NCI-H226 (cell line): ENCODE measurements around the gene BMPR1A.

Experiments
- DNase-seq: peaks from one replicate; pipeline ENCODE4 v3.0.0-alpha.2; 2015

The BMPR1A gene

DNA sequence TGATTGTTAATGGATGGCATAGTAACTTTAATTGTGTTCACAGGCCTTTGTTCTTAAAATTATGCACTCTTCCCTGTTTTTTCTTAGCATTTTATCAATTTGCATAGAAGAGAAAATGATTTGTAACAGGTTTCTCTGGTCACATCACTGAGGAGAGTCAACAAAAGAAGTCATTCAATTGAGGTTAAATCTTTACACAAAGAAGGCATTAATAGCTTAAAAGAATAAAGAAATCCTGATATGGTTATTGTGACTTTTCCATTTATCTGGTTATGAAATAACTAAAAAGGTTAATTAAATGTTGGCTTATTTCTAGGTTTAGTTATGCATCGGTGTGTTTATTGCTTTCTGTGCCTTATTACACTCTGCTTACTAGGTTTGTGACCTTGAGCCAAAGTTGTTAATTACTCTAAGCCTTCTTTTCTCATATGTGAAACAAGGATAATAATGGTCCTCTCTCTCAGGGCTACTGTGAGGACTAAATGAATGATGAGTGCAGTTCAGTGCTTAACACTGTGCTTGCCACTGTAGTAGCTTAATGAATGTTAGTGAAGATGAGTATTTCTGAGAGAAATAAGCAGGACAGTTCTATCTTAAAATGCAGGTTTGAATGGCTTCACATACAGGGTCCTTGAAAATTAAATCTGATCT lies 12.1 kb downstream of the BMPR1A start:
- DNase-seq = no peak

DNA sequence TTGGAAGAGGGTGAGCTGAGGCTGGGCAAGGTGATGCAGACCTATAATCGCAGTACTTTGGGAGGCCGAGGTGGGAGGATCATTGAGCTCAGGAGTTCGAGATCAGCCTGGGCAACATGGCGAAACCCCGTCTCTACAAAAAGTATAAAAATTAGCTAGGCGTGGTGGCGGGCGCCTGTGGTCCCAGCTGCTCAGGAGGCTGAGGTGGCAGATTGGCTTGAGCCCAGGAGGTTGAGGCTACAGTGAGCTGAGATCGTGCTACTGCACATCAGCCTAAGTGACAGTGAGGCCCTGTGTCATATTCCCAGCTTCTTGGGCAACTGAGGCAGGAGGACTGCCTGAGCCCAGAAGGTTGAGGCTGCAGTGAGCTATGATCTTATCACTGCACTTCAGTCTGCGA lies 13.6 kb downstream of the BMPR1A start:
- DNase-seq = no peak

DNA sequence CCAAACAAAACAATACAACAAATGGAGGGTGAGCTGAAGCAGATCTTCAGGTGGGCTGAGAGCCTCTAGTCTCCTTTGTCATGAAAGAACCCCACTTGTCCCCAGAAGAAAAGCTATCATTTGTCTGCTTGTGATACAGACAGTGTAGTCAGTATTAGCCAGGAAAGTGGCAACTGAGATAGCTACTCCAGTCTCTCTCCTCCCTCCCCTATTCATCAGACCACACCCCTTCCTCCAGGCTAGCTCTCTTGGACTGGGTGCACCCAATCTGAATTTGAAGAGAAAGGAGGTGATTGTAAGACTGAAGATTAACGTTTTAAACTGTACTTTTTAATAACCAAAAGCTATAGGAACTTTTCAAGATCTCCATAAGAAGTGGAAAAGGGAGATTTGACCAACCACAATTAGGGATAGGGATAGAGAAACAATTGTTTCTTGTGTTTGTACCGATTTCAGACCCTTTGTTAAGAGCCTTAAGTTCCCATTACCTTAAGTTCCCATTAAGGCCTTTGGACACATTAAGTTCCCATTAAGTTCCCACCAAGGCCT lies 14.1 kb downstream of the BMPR1A start:
- peak; percentile 31 for DNase-seq

DNA sequence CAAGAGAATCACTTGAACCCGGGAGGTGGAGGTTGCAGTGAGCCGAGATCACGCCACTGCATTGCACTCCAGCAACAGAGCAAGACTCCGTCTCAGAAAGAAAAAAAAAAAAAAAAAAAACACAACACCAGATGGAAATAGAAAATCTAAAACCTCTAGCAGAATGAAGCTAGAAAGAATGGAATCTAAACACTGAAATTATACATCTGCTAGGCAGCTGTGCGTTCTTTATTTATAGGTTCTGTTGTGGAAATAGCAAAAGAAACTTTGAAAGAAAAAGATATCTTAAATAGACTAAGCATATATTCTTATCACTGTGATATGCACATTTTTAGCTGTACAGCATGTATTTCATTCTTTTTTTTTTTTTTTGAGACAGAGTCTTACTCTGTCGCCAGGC lies 17.1 kb downstream of the BMPR1A start:
- DNase-seq = no peak

DNA sequence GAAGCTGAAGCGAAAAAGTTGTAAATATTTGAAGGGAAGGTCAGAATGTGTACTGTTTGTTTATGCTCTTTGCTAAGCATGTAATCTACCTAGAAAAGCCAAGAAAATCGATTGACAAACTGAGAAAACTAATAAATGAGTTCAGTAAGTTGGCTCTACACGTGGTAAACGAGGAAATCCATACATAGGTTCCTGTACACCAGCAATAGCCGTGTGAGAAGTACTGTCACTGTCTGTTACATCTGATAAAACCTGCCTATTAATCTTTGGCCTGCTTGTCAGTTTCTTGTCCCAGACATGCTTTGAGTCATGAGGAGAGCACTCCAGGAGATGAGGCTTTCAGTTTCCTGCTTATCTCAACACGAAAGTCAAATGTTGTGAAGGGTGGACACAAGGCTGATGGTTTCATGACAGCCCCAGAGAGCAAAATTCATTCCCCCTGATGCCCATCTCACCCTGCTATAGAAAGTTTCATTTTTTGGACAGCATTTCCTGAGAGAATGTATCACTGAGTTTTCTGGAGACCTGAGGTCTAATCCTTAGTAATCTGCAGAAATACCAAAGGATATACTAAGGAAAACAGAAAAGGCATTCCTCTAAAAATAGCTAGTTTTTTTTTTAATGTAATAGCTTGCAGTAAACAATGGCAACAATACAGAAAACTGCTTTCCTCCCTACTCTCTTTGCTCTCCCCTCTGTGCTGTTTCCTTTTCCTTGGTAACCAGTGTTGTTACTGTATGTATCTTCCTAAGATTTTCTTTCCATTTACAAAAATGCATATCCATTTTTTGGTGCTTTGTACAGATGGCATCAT lies 18.8 kb downstream of the BMPR1A start:
- DNase-seq = peak; percentile 63

DNA sequence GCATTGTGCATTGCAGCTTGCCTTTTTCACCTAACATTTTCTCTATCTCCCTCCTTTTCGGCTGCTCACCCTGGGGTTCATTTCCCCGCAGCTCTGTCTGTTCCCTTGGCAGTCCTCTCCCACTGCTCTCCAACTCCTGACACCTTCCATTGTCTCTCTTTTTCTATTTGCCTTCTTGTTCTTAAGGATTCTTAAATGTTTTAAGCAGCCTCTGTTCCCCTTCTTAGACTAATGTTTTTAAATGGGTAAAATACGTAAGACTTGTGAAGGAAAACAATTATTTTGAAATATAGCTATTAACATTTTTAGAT lies 19.4 kb downstream of the BMPR1A start:
- no peak for DNase-seq

DNA sequence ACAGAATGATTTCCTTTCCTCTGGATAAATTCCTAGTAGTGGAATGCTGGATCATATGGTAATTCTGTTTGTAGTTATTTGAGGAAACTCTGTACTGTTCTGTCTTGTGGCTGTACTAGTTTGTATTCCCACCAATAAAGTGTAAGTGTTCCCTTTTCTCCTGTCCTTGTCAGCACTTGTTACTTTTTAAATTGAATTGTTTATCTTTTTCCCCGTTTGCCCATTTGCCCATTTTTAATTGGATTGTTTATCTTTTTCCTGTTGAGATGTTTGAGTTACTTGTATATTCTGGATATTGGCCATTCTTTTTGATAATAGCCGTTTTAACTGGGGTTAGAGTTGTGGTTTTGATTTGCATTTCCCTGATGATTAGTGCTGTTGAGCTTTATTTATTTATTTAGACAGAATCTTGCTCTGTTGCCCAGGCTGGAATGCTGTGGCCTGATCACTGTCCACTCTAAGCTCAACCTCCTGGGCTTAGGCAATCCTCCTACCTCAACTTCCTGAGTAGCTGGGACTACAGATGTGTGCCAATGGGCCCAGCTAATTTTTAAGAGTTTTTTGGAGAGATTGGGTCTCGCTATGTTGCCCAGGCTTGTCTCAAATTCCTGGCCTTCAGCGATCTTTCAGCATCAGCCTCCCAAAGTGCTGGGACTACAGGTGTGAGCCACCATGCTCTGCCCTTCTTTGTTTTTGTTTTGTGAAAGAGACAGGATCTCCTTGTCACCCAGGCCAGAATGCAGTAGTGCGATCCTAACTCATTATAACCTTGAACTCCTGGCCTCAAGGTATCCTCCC lies 23.0 kb downstream of the BMPR1A start:
- DNase-seq = no peak

DNA sequence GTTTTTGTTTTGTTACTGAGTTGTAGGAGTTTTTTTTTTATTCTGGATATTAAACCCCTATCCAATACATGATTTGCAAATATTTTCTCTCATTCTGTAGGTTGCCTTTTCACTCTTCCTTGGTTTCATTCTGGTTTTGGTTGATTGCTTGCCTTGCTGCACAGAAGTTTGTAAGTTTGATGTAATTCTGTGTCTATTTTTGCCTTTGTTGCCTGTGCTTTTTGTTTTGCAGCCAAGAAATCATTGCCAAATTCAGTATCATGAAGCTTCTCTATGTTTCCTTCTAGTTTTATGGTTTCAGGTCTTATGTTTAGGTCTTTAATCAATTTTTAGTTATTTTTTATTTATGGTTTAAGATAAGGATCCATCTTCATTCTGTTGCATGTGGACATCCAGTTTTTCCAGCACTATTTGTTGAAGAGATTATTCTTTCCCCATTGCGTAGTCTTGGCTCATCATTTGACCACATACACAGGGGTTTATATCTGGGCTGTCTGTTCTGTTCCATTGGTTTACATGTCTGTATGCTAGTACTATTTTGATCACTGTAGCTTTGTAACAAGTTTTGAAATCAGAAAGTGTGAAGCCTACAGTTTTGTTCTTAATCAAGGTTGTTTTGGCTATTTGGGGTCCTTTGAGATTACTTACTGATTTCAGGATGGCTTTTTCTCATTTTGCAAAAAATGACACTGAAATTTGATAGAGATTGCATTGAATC lies 26.4 kb downstream of the BMPR1A start:
- no peak for DNase-seq

DNA sequence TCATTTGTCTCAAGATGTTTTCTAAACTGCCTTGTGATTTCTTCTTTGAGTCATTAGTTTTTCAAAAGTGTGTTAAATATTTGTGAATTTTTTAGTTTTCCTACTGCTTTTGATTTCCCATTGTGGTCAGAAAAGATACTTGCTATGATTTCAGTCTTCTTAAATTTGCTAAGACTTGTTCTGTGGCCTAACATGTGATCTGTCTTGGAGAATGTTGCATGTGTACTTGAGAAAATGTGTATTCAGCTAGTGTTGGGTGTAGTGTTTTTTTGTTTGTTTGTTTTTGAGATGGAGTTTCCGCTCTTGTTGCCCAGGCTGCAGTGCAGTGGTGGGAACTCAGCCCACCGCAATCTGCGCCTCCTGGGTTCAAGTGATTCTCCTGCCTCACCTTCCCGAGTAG lies 28.6 kb downstream of the BMPR1A start:
- no peak for DNase-seq

DNA sequence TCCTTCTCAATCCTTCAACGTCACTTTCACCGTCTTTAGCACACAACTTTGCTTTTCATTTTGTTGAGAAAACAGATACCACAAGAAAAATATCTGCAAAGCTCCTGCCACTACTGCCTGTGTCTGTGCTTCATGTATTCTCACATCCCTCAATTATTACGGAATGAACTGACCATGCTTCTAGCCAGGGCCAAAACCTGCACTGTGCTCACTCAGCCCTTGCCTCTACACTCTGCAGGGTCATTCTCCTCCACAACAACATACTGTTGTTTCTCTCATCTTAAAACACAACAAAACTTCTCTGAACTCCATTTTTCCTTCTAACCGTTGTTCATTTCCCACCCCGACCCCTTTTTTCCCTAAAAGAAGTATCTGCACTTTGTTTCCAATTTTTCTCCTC lies 29.5 kb downstream of the BMPR1A start:
- DNase-seq = no peak

DNA sequence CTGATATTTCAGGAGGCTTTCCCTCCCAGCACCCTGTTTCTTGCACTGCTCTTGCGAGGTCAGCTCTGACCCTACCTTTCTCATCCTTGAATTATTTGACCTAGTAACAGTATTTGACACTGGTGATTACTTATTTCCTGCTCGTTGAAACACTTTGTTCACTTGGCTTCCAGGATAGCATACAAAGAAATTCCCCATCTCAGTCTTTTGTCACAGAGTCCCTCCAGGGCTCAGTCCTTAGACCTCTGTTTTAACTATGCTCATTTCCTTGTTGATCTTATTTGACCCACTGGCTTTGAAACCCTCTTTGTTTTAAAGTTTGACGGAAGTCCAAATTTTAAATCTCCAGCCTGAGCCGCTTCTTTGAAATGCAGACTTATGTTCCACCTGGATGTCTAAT lies 29.9 kb downstream of the BMPR1A start:
- no peak for DNase-seq

DNA sequence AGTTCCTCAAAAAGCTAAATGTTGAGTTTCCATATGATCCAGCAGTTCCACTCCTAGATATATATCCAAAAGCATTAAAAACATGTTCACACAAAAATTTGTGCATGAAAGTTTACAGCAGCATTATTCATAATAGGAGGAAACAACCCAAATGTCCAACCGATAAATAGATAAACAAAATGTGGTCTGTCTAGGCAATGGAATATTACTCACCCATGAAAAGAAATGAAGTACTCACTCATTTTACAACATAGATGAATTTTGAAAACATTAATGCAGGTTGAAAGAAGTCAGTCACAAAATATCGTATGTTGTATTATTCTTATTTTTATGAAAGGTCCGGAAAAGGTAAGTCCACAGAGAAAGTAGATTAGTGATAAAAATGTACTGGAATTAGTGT lies 34.0 kb downstream of the BMPR1A start:
- no peak for DNase-seq

DNA sequence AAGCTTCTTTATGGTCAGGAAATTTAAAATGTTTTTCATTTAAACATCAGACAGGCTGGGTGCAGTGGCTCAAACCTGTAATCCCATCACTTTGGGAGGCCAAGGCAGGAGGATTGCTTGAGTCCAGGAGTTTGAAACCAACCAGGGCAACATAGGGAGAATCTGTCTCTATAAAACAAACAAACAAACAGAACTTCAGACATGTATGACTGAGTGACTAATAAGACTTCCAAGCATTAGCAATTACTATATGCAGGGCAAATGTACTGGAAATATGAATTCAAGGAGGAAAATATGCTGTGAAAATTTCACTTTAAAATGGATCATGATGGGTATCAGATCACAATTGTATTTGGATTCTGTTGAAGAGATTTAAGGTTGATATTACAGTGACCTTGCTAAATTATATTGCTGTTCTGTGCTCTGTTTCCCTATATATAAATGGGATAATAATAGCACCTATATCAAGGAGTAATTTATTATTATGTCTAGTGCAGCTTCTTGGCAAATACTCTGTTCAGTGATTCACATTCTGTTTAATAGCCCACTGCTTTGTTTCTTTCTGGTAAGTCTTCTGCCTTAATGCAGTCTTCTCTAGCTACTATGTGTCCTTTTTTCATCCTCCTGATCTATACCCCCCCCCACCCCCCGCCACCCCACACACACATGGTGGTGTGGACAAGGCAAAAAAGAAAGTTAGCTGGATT lies 36.2 kb downstream of the BMPR1A start:
- no peak for DNase-seq

DNA sequence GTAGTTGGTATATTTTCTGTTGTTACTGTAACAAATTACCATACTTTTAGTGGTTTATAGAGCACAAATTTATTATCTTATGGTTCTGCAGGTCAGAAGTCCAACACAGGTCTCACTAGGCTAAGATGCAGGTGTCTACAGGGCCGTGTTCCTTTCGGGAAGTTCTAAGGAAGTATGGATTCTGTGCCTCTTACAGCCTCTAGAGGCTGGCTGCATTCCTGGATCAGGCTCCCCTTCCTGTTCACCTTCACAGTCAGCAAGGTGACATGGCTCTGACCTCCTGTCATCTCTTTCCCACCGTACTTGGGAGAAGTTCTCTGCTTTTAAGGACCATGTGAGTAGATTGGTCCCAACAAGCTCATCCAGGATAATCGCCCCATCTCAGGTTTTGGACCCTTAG lies 37.3 kb downstream of the BMPR1A start:
- no peak for DNase-seq

DNA sequence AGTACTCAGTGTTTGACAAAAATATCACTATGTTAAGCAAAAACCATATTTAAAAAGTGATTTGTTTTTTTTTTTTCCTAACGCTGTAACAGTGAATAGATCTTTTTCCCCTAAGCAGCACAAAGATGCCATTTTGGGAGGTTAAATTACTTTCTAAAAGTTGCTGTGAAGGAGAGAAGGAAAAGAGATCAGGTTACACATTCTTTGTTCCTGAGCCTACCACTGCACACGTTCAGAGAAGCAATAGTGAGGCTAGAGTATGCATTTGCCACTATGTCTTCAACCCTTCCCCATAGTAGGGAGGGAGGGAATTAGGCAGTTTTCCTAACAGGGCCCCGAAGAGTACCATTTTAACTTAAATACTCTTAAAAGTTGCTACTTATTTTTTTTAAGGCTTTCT lies 38.9 kb downstream of the BMPR1A start:
- peak; percentile 83 for DNase-seq

DNA sequence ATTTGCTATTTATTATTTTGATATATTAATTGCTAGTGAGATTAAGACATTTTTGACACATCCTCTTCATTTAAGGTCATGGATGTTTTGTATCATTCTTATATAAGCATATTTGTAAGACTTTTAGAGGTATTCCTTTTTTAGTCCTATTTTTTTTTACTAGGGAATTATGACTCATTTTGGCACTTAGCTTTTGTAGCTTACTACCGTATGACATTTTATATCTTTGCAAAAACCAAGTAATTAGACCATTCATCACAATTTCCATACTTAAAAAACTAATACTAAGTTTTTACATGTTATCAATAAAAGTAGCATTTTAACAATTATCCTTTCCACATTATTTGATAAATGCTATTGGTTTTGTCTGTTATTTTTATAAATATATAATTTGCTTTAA lies 41.6 kb downstream of the BMPR1A start:
- no peak for DNase-seq

DNA sequence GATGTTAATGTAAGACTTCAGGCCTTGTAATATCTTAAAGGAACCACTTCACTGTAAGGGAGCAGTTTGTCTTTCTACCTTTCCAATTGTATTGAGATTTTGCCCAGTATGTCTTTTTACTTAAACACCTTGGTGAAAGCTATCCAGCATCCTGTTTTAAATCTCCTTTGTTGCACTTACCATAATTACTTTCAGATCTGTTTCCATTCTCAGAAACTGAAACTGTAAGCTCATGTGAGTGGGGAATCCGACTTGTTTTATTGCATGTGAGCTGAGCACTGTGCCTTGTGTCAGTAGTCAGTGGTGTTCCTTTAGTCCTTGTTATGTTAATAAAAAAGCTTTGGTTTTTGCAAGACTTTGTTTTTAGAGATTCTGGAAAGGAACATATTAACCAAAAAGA lies 42.2 kb downstream of the BMPR1A start:
- DNase-seq = no peak

DNA sequence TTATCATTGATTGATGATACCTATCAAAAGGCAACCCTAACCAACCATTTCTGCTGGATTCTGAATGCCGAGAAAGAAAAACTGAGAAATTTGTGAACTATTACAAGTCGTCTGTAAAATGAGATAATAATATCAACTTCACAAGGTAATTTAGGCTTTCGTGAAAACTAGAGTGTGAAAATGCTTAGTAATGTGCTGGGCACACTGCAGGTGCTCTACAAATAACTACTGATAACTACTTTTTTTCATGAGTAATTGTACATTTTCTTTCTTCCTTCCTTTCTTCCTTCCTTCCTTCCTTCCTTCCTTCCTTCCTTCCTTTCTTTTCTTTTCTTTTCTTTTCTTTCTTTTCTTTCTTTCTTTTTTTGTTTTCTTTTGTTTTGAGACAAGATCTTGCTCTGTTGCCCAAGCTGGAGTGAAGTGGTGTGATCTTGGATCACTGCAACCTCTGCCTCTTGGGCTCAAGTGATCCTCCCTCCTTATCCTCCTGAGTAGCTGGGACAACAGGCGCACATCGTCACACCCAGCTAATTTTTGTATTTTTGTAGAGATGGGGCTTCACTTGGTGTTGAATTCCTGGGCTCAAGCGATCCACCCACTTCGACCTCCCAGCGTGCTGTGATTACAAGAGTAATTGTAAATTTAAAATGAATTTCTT lies 42.9 kb downstream of the BMPR1A start:
- DNase-seq = no peak

DNA sequence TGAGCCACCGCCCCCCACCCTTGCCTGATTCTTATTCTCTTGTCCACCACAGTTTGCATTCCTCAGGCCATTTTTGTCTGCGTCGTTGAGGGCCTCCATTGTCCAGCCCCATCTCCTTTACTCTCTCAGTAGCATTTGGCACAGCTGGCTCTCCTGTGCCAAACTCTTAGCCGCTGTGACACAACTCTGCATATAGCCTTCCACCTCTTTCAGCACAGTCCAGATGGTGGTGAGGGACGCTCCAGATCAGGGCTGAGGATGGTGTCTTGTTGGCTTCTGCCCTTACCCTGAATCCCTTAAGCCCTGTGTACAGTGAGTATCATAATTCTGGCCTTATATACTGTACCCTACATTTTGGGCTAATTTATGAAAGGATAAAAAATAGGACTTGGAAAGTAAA lies 45.6 kb downstream of the BMPR1A start:
- no peak for DNase-seq

DNA sequence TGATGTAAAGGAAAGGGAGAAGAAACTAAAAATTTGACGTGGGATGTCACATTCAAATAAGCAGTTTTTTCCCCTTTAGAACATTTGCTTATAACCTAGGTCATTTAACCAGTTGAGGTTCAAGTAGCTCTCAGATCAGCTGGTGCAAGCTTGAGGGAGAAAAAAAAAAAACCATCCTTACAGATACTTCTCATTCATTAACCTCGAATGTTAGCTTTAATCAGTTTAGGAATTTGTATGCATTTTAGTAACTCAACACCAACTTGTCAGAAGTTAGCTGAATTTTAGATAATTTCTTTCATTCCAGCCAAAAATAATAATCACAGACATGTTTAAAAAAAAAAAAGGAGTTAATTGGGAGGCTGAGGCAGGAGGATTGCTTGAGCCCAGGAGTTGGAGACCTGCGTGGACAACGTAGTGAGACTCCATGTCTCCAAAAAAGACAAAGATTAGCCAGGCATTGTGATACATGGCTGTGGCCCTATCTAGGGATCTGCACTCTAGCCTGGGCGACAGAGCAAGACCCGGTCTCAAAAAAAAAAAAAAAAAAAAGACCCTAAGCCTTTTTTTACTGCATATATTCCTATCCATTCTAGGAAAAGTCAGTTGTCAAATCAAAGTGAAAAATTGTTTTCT lies 46.2 kb downstream of the BMPR1A start:
- no peak for DNase-seq

DNA sequence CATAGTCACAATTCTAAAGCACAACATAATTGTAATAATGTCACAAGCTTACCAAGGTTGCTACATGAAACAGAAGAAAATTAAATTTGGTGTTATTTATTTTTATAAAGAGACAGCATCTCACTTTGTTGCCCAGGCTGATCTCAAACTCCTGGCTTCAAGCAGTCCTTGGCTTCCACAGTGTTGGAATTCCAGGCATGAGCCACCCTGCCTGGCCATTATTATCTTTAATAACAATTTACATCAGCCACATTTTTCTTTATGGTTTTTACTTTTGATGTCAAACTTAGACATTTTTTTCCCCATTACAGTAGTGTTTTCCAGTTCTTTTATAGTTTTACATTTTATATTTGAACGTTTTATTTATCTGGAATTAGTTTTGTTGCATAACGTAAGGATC lies 46.7 kb downstream of the BMPR1A start:
- DNase-seq = no peak
